Astrocyte of the cerebellum (primary cell): ENCODE measurements around the gene EP400.

Experiments
- DNase-seq: peaks from one replicate; pipeline ENCODE4 v3.0.0-alpha.2; 2011; ENCODE audit warnings: low read depth
- H3K4me3 ChIP-seq: 2 replicates; pipeline ENCODE4 v1.5.1; 2011; ENCODE audit warnings: mild to moderate bottlenecking, low read depth, low read length, moderate library complexity
- in situ Hi-C: cut with HindIII; loops from 2 replicates; pipeline ENCODE4 v1.10.0; 2017; ENCODE audit warnings: low sequenced_read_pairs
- TF ChIP-seq, protein P1 (sequence below): IDR thresholded peaks from 2 replicates; pipeline ENCODE4 v1.5.1; 2012; ENCODE audit warnings: low read length, low read depth, moderate library complexity, mild to moderate bottlenecking; ENCODE audit errors: missing control alignments

Gene EP400

DNA sequence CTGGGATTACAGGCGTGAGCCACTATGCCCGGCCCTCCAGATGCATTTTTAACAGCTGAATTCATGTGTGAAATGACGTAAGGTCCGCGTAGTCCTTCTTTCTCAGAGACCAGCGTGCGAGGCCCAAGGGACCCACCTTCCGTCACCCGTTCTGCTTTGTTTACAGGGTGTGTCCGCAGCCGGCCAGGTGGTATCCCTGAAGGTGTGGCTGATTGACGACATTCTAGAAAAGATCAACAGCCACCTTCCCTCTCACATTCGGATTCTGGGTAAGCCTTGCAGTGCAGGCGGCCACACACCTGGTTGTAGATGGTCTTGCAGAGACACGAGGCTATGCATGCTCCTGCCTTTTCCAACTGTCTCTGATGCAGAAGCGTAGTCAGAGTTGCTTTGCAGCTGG lies 10.7 kb upstream of the EP400 start:
- in situ Hi-C loops = no loop called here
- TF ChIP-seq, protein P1, sequence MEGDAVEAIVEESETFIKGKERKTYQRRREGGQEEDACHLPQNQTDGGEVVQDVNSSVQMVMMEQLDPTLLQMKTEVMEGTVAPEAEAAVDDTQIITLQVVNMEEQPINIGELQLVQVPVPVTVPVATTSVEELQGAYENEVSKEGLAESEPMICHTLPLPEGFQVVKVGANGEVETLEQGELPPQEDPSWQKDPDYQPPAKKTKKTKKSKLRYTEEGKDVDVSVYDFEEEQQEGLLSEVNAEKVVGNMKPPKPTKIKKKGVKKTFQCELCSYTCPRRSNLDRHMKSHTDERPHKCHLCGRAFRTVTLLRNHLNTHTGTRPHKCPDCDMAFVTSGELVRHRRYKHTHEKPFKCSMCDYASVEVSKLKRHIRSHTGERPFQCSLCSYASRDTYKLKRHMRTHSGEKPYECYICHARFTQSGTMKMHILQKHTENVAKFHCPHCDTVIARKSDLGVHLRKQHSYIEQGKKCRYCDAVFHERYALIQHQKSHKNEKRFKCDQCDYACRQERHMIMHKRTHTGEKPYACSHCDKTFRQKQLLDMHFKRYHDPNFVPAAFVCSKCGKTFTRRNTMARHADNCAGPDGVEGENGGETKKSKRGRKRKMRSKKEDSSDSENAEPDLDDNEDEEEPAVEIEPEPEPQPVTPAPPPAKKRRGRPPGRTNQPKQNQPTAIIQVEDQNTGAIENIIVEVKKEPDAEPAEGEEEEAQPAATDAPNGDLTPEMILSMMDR = no peak

DNA sequence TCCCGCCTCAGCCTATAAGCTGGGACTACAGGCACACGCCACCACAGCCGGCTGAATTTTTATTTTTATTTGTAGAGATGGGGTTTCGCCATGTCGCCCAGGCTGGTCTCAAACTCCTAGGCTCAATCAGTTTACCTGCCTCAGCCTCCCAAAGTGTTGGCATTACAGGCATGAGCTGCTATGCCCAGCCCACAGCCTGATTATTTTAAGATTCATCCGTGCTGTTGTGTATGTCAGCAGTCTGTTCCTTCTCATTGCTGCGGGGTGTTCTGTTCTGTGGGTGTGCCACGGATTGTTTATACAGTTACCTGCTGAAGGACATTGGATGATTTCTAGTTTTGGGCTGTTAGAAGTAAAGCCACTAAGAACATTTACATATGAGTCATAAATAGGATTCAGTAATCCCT lies 9.6 kb upstream of the EP400 start:
- no peak overlapping the region for H3K4me3 ChIP-seq
- TF ChIP-seq, protein P1 = no peak
- no peak for DNase-seq
- in situ Hi-C loops = no loop called here

More for the DNA sequence above, 10.7 kb upstream of the EP400 start:
- DNase-seq = no peak
- H3K4me3 ChIP-seq = no peak overlapping the region

DNA sequence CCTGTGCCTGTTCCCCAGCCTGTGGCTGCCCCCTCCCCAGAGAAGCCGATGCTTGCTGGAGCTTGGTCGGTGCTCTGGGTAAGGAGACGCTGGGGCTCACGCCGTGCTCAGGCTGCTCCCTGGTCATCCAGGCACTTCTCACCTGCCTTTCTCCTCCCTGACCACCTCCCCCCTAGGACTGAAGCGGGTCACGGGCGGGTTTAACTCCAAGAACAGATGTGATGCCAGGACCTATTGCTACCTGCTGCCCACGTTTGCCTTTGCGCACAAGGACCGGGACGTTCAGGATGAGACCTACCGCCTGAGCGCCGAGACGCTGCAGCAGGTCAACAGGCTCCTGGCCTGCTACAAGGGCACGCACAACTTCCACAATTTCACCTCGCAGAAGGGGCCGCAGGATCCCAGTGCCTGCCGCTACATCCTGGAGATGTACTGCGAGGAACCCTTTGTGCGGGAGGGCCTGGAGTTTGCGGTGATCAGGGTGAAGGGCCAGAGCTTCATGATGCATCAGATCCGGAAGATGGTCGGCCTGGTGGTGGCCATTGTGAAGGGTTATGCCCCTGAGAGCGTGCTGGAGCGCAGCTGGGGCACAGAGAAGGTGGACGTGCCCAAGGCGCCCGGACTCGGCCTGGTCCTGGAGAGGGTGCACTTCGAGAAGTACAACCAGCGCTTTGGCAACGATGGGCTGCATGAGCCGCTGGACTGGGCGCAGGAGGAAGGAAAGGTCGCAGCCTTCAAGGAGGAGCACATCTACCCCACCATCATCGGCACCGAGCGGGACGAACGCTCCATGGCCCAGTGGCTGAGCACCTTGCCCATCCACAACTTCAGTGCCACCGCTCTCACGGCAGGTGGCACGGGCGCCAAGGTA lies 8.4 kb upstream of the EP400 start:
- TF ChIP-seq, protein P1 = no peak
- DNase-seq = no peak
- H3K4me3 ChIP-seq = no peak overlapping the region
- in situ Hi-C loops = no loop called here

DNA sequence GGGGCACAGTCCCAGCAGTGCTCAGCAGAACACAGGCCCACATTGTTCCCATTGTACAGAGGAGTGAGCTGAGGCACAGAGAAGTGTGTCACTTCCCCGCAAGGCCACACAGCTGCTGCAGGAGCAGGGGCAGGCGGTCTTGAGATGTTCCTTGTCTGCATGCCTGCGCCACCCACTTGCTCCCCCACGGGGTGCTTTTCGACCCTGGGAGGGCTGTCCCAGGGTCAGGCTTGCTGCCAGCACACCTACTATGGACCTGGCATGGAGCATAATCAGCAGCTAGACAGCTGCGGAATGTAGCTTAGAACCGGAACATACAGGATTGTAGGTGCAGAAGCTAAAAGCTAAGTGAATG lies 7.8 kb upstream of the EP400 start:
- TF ChIP-seq, protein P1 = no peak
- in situ Hi-C loops = no loop called here
- no peak for DNase-seq
- H3K4me3 ChIP-seq = no peak overlapping the region

DNA sequence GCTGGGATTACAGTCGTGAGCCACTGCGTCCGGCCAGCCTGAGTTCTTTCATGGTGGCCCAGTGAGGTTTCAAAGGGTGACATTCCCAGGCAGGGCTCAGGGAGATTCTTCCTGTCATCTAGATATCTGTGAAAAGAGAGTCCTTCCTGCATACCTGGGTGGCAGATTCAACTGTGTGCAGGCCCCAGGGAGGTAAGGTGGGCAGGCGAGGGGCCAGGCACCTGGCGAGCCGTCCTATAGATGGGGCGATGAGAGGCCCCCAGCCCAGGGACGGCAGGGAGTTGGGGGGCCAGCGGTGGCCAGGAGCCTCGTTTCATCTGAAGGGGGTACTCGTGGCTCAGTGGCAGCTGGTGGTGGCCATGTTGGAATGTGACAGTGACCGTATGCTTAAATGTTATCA lies 7.1 kb upstream of the EP400 start:
- in situ Hi-C loops = no loop called here
- H3K4me3 ChIP-seq = no peak overlapping the region
- TF ChIP-seq, protein P1 = no peak
- no peak for DNase-seq

DNA sequence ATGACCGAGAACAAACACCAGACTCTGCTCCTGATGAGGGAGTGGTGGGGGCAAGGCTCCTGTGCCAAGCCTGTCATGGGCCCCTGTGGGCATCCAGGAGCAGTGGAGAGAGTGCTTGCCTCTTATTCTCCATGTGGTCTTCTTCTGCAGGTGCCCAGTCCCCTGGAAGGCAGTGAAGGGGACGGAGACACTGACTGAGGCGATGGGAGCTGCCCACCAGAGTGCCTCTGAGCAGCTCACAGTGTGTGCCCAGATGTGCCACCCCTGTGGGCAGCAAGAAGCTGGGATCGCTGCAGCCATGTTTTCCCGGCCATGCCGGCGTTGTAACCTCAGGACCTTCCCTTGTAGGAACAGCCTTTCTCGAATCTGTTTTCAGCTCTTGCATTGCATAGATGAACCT lies 6.4 kb upstream of the EP400 start:
- TF ChIP-seq, protein P1 = no peak
- in situ Hi-C loops = no loop called here
- DNase-seq = no peak
- H3K4me3 ChIP-seq = no peak overlapping the region
